ENCODE data around the gene CADM1.
A peak's percentile ranks its signal among the peaks of the same experiment; 100 is the strongest.

Gene CADM1

GRCh38 chr11:115207166-115207591 lies 297.0 kb downstream of the CADM1 start:
- DNase-seq (ENCODE audit: low read depth): no peak

- DNase-seq (ENCODE audit: low read depth): no peak
Observed at GRCh38 chr11:115206365-115207022, 297.7 kb downstream of the CADM1 start.

DNA sequence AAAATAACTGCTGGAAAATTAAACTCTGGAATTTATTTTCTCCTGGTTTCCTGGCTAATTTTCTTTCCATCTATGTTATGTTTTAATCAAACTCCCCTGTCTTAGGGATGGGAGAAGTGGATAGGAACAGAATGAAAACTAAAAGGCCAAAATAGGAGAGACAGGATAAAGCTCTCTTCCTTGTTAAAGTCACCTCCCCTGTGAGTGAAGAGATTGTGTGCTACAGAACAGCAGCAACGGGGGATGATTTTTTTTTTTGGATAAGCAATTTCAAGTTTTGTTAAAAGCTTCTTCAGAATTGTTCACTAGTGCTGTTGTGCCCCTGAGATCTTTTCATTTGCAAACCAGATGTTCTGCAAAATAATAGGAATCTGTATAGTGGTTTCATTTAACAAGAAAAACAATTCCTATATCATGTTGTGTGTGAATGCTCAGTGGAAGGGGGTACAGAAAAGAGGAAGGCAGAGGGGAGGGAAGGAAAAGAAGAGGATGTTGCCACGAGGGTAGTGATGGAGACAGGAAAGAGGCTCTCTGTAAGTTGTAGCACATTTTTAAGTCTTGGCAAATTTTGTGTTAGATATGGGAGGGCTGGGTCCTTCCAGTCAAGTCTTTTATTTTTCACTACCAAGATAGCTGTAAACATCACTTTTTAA lies 301.2 kb downstream of the CADM1 start:
- no peak for DNase-seq (ENCODE audit: low read depth)

DNA sequence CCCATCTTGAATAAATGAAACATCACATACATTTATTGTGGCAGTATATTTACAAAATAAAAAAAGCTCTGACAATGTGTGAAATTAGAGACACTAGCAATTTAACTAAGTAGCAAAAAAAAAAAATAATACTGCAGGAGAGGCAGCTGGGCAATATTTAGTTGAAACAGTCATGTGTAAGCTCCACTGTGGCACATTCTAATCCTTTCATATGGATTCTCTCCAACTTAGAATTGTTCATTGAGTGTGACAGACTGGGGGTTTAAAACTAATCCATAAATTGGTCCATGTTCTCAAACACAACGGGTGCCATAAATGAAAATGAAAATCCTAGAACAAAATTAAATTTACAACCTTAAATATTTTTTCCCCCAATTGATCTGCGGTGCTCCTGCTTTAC lies 302.1 kb downstream of the CADM1 start:
- DNase-seq (ENCODE audit: low read depth): no peak

- peak; percentile 71 for DNase-seq (ENCODE audit: low read depth)
Observed at GRCh38 chr11:115201111-115201792, 303.0 kb downstream of the CADM1 start.

GRCh38 chr11:115199481-115200069 lies 304.6 kb downstream of the CADM1 start:
- DNase-seq (ENCODE audit: low read depth): peak; percentile 19

GRCh38 chr11:115198321-115198741 lies 305.9 kb downstream of the CADM1 start:
- peak; percentile 36 for DNase-seq (ENCODE audit: low read depth)

- no peak for DNase-seq (ENCODE audit: low read depth)
Observed at GRCh38 chr11:115197433-115197832, 306.8 kb downstream of the CADM1 start.

DNA sequence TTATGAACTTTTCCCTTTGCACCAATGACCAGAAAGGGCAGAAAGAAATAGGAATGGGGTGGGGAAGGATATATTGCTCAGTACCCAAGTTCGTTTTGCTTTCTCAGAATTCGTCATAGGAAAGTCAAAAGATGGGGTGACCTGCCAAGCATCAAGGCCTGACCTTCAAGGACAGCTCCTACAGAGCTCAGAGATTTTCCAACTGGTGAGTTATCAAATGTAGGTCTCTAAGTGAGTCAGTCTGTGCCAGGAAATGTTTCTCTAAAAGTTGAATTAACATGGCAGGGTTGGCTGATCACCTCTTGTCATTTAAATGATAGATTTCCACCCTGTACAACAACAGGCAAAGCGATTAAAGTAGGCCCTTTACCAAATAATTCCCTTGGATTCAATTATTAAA lies 307.2 kb downstream of the CADM1 start:
- no peak for DNase-seq (ENCODE audit: low read depth)

DNA sequence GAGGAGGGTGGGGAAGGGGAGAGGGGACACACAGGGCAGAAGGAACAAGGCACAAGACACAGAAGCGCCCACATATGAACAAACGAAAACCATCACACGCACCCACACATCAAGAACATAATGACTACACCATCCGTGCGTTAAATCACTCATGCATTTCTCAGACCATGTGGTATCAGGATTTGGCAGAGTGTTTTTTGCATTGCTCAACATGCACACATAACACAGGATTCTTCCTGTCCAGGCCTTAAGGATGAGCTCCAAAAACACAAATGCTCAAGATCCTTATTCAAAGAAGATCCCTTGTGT lies 309.5 kb downstream of the CADM1 start:
- peak; percentile 11 for DNase-seq (ENCODE audit: low read depth)

GRCh38 chr11:115193914-115194801 lies 310.1 kb downstream of the CADM1 start:
- no peak for DNase-seq (ENCODE audit: low read depth)

GRCh38 chr11:115191761-115192160 lies 312.5 kb downstream of the CADM1 start:
- no peak for DNase-seq (ENCODE audit: low read depth)

- DNase-seq (ENCODE audit: low read depth): no peak
Observed at GRCh38 chr11:115190196-115190595, 314.0 kb downstream of the CADM1 start.

- DNase-seq (ENCODE audit: low read depth): no peak
Observed at GRCh38 chr11:115188898-115189278, 315.3 kb downstream of the CADM1 start.

- no peak for DNase-seq (ENCODE audit: low read depth)
Observed at GRCh38 chr11:115188188-115188897, 315.9 kb downstream of the CADM1 start.

DNA sequence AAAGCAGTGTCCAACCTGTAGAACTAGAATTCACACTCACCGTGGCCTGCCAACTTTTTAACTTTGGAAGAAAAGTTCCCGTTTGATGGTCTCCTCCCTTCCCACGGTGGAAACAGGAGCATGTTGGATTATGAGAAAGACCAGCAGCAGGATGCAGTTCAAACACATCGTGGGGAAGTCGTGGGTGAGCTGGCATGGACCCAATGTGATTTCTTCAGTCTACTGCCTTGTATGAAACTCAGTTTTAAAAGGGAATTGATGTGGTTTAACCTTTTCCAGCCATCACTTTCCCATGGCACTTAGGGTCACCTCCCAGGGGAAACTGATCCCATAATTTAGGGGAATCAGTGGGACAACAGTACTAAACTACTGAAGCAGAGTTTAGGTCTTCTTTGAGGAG lies 318.3 kb downstream of the CADM1 start:
- no peak for DNase-seq (ENCODE audit: low read depth)

DNA sequence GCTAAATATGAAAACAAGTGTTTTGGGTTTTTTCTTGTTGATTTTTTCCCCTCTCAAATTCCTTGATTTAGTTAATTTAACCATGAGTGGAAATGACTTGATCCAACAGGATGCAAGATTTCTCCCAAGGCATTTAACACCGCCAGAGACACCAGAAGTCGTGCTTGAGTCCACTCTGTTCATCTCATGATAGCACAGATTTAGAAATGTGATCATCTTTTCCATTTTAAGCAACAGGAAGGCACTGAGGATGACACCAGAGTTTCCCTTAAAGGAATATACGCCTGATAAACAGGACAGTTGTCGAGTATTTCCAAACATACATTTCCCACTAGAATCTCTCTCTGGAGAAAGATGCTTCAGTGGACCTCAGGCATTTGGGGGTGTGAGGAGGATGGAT lies 318.7 kb downstream of the CADM1 start:
- DNase-seq (ENCODE audit: low read depth): no peak

DNA sequence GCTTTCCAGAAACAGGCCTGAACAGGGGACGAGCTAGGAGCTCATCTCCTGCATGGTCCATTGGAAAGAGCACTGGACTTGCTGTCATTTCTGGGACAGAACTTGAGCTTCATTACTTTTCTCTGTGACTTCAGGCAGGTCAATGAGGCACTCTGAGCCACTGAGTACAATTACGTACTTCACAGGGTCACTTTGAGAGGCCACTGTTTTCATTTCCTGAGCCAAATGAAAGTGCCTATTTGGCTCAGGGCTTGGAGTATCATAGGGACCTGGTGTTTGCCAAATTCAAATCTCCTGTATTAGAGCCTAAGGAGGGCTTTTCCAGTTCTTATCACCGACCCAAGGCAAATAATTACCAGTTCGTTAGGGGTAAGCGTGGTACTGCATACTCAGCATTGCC lies 319.3 kb downstream of the CADM1 start:
- DNase-seq (ENCODE audit: low read depth): no peak

GRCh38 chr11:115183830-115184229 lies 320.4 kb downstream of the CADM1 start:
- no peak for DNase-seq (ENCODE audit: low read depth)

- DNase-seq (ENCODE audit: low read depth): no peak
Observed at GRCh38 chr11:115183136-115183535, 321.1 kb downstream of the CADM1 start.

- no peak for DNase-seq (ENCODE audit: low read depth)
Observed at GRCh38 chr11:115182282-115182955, 321.8 kb downstream of the CADM1 start.
